ENCODE measurements around the gene XRN1.

GRCh38 chr3:142354076-142354475, 93.8 kb downstream of the XRN1 start:
- TF ChIP-seq GATA2 (IDR thresholded peaks at IDR 0.05; ENCODE audit: low read depth, low read length) (no peak), GATA3 (IDR thresholded peaks at IDR 0.05; ENCODE audit: low read depth, low read length) (no peak)

All from SH-SY5Y (cell line).